LHCN-M2 (cell line): ENCODE data around the gene SEC16B. TPM values are rescaled to one million over a fixed set of nuclear protein-coding genes. Genes with fewer than 3 reads are reported as not detected.

Experiments
- DNase-seq: peaks from one replicate; pipeline ENCODE4 v3.0.0-alpha.2; 2012; ENCODE audit warnings: low read depth
- total RNA-seq: library from RNA; depleted of rRNA; stranded (reverse); fragments of >200 nt; gene quantifications from 2 replicates; pipeline ENCODE4 v1.2.3, GENCODE V29; 2014

SEC16B gene
- total RNA-seq, 1 experiment from 2014 or later: 10.8 TPM

- no peak for DNase-seq
Observed at GRCh38 chr1:177941976-177942375, 27.9 kb downstream of the SEC16B start.

- no peak for DNase-seq
Observed at GRCh38 chr1:177940682-177941081, 29.2 kb downstream of the SEC16B start.

- DNase-seq: no peak
Observed at GRCh38 chr1:177937931-177938330, 31.9 kb downstream of the SEC16B start.

- DNase-seq: no peak
Observed at GRCh38 chr1:177937174-177937770, 32.6 kb downstream of the SEC16B start.

GRCh38 chr1:177935638-177936415 lies 34.0 kb downstream of the SEC16B start:
- DNase-seq: no peak

GRCh38 chr1:177934927-177935326 lies 34.9 kb downstream of the SEC16B start:
- no peak for DNase-seq

- DNase-seq: no peak
Observed at GRCh38 chr1:177934461-177934860, 35.4 kb downstream of the SEC16B start.

- DNase-seq: no peak
Observed at GRCh38 chr1:177933881-177934280, 36.0 kb downstream of the SEC16B start.

GRCh38 chr1:177932123-177932522 lies 37.7 kb downstream of the SEC16B start:
- no peak for DNase-seq

- no peak for DNase-seq
Observed at GRCh38 chr1:177928952-177929351, 40.9 kb downstream of the SEC16B start.

- peak; percentile 69 for DNase-seq
Observed at GRCh38 chr1:177928194-177928593, 41.7 kb downstream of the SEC16B start.

- peak; percentile 97 for DNase-seq
Observed at GRCh38 chr1:177927021-177927596, 42.7 kb downstream of the SEC16B start.

- DNase-seq: peak; percentile 72
Observed at GRCh38 chr1:177926201-177926600, 43.7 kb downstream of the SEC16B start.

- peak; percentile 86 for DNase-seq
Observed at GRCh38 chr1:177925006-177925405, 44.9 kb downstream of the SEC16B start.

- DNase-seq: peak; percentile 74
Observed at GRCh38 chr1:177923441-177923840, 46.4 kb downstream of the SEC16B start.

- no peak for DNase-seq
Observed at GRCh38 chr1:177922209-177922608, 47.6 kb downstream of the SEC16B start.

GRCh38 chr1:177921590-177921989 lies 48.3 kb downstream of the SEC16B start:
- no peak for DNase-seq

- no peak for DNase-seq
Observed at GRCh38 chr1:177920091-177920490, 49.8 kb downstream of the SEC16B start.

GRCh38 chr1:177915641-177916040 lies 54.2 kb downstream of the SEC16B start:
- no peak for DNase-seq

- no peak for DNase-seq
Observed at GRCh38 chr1:177914603-177915002, 55.3 kb downstream of the SEC16B start.

GRCh38 chr1:177913762-177914540 lies 55.9 kb downstream of the SEC16B start:
- peak; percentile 71 for DNase-seq

GRCh38 chr1:177912991-177913390 lies 56.9 kb downstream of the SEC16B start:
- DNase-seq: peak; percentile 46
